KMS-11 (cell line): ENCODE data around the gene FTCDNL1.

Experiments used
- H2AFZ ChIP-seq: fragments of 200-600 bp; sonication (generic); 2 replicates; pipeline ENCODE4 v1.6.1; 2016; ENCODE audit warnings: antibody characterized with exemption, mixed run types, low read depth
- H3K27ac ChIP-seq: fragments of 200-600 bp; sonication (generic); 2 replicates; pipeline ENCODE4 v1.6.1; 2016; ENCODE audit warnings: mild to moderate bottlenecking, mixed run types
- H3K27me3 ChIP-seq: fragments of 200-600 bp; sonication (generic); 2 replicates; pipeline ENCODE4 v1.6.1; 2017; ENCODE audit warnings: mild to moderate bottlenecking, low read depth, mixed run types, moderate library complexity; ENCODE audit not compliant: insufficient read depth
- H3K36me3 ChIP-seq: fragments of 200-600 bp; sonication (generic); 2 replicates; pipeline ENCODE4 v1.6.1; 2017; ENCODE audit warnings: mild to moderate bottlenecking, mixed run types; ENCODE audit not compliant: insufficient read depth
- H3K4me1 ChIP-seq: fragments of 200-600 bp; sonication (generic); 2 replicates; pipeline ENCODE4 v1.6.1; 2016; ENCODE audit warnings: mild to moderate bottlenecking, low read depth, mixed run types; ENCODE audit not compliant: poor library complexity, severe bottlenecking
- H3K4me2 ChIP-seq: fragments of 200-600 bp; sonication (generic); 2 replicates; pipeline ENCODE4 v1.7.0; 2016; ENCODE audit warnings: mild to moderate bottlenecking, mixed run types
- H3K4me3 ChIP-seq: fragments of 200-600 bp; sonication (generic); IDR thresholded peaks from 2 replicates; pipeline ENCODE4 v1.6.1; 2017; ENCODE audit warnings: low read depth, low read length, mixed read lengths; ENCODE audit not compliant: insufficient read depth
- H3K79me2 ChIP-seq: fragments of 200-600 bp; sonication (generic); 2 replicates; pipeline ENCODE4 v1.6.1; 2016; ENCODE audit warnings: low read depth, mixed run types; ENCODE audit not compliant: insufficient read depth
- H3K9ac ChIP-seq: fragments of 200-600 bp; sonication (generic); 2 replicates; pipeline ENCODE4 v1.6.1; 2016; ENCODE audit warnings: mild to moderate bottlenecking, mixed run types
- H4K20me1 ChIP-seq: fragments of 200-600 bp; sonication (generic); 2 replicates; pipeline ENCODE4 v1.6.1; 2016; ENCODE audit warnings: mild to moderate bottlenecking, mixed run types; ENCODE audit not compliant: insufficient read depth
- CTCF ChIP-seq: fragments of 200-600 bp; sonication (generic); conservative IDR thresholded peaks from 2 replicates; pipeline ENCODE4 v1.6.1; 2017; ENCODE audit warnings: low read depth, mild to moderate bottlenecking, antibody characterized with exemption, low read length, moderate library complexity, mixed read lengths

Gene FTCDNL1

DNA sequence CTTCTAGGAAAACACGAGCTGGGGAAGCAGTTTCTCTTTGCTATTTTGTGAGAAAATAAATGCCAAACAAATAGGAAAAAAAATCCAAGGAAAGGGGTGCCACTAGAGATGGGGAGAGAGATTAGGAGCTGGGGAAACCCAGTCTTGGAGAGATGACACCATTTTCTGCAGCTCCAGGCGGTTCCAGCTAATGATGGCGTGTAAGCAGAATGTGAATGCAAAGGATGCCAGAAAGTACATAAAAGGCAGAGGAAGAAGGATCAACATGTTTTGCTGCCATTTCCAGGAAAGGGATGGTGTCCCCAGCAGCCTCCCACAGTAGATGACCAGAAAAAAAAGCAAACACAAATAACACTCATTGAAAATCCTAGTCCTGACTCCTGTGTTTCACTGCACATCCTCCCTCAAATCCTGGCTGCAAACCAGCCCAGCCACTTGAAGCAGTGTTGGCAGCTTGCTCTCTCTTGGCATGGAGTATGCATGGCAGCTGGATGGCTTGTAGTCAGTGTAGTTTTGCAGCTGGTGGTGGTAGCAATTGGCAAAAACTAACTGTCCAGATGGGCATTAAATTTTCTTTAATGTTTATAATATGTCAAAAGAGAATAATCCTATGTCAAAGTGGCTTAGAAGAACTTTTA lies 93.6 kb downstream of the FTCDNL1 start:
- no peak for TF ChIP-seq CTCF
- no peak overlapping the region for H2AFZ ChIP-seq
- no peaks in the 10 kb centered on the region for H3K27me3 ChIP-seq
- H3K4me3 ChIP-seq: no peak overlapping the region
- H3K36me3 ChIP-seq: no peaks in the 10 kb centered on the region
- no peak overlapping the region for H3K27ac ChIP-seq
- H3K4me2 ChIP-seq: no peak overlapping the region
- no peaks in the 10 kb centered on the region for H4K20me1 ChIP-seq
- no peak overlapping the region for H3K9ac ChIP-seq
- no peaks in the 10 kb centered on the region for H3K79me2 ChIP-seq
- H3K4me1 ChIP-seq: no peaks in the 10 kb centered on the region

- no peak overlapping the region for H2AFZ ChIP-seq
- H3K27ac ChIP-seq: no peak overlapping the region
- H3K36me3 ChIP-seq: no peaks in the 10 kb centered on the region
- H3K4me3 ChIP-seq: no peak overlapping the region
- H3K4me1 ChIP-seq: no peaks in the 10 kb centered on the region
- no peak overlapping the region for H3K4me2 ChIP-seq
- H3K9ac ChIP-seq: no peak overlapping the region
- no peaks in the 10 kb centered on the region for H3K79me2 ChIP-seq
- no peaks in the 10 kb centered on the region for H4K20me1 ChIP-seq
- TF ChIP-seq CTCF: no peak
- H3K27me3 ChIP-seq: no peaks in the 10 kb centered on the region
These were observed 94.2 kb downstream of the FTCDNL1 start for GRCh38 chr2:199756743-199757142.

DNA sequence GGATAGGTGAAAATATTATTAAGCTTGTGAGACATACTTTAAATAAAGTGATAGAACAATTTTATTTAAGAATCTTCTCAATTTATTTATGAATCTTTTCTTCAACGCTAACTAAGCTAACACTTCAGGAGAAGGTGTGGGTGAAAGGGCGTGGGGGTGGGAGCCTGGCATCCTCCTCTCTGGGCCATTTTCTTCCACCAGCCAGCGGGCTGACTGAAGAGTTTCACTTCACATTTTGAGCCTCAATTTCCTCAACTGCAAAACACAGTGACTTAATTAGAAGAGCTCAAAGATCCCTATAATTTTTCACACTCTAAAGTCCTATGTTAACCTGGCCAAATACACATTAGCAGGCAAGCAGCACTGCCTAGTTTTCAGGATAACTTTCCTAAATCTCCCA lies 94.8 kb downstream of the FTCDNL1 start:
- Histone ChIP-seq H3K9ac (no peak overlapping the region), H3K27ac (no peak overlapping the region), H3K4me3 (no peak overlapping the region), H3K4me2 (no peak overlapping the region), H3K79me2 (no peaks in the 10 kb centered on the region), H2AFZ (no peak overlapping the region), H3K4me1 (no peaks in the 10 kb centered on the region), H3K36me3 (no peaks in the 10 kb centered on the region), H3K27me3 (no peaks in the 10 kb centered on the region), H4K20me1 (no peaks in the 10 kb centered on the region)
- TF ChIP-seq CTCF: no peak

GRCh38 chr2:199754766-199755165 lies 96.2 kb downstream of the FTCDNL1 start:
- H3K27me3 ChIP-seq: no peaks in the 10 kb centered on the region
- TF ChIP-seq CTCF: no peak
- no peaks in the 10 kb centered on the region for H4K20me1 ChIP-seq

More at GRCh38 chr2:199754766-199755165, 96.2 kb downstream of the FTCDNL1 start:
- H2AFZ ChIP-seq: no peak overlapping the region
- no peaks in the 10 kb centered on the region for H3K79me2 ChIP-seq
- no peaks in the 10 kb centered on the region for H3K36me3 ChIP-seq
- no peak overlapping the region for H3K27ac ChIP-seq
- H3K4me3 ChIP-seq: no peak overlapping the region
- no peaks in the 10 kb centered on the region for H3K4me1 ChIP-seq
- no peak overlapping the region for H3K9ac ChIP-seq
- no peak overlapping the region for H3K4me2 ChIP-seq
